WTC11 (cell line): ENCODE data around the gene MZT2B.
"Not testable (repeated sequence)": the region's sequence is repeated elsewhere in the genome, so short reads cannot be mapped to it uniquely, and the experiment has no call there.

Source experiments
- CTCF ChIP-seq: fragments of 200-600 bp; IDR thresholded peaks from 2 replicates; pipeline ENCODE4 v1.8.0; 2022; ENCODE audit warnings: antibody characterized with exemption
- ELF4 ChIP-seq: sonication (generic); formaldehyde crosslinking; IDR thresholded peaks from 2 replicates; pipeline ENCODE4 v1.8.1; 2022; ENCODE audit warnings: low read depth, mild to moderate bottlenecking, moderate library complexity, missing genetic modification reagents
- ESRRA ChIP-seq: sonication (generic); formaldehyde crosslinking; IDR thresholded peaks from 2 replicates; pipeline ENCODE4 v1.8.1; 2022; ENCODE audit warnings: mild to moderate bottlenecking, missing genetic modification reagents, borderline replicate concordance
- ZBTB21 ChIP-seq: sonication (generic); formaldehyde crosslinking; IDR thresholded peaks from 2 replicates; pipeline ENCODE4 v1.8.1; 2023; ENCODE audit warnings: mild to moderate bottlenecking, missing genetic modification reagents, borderline replicate concordance
- ZNF281 ChIP-seq: sonication (generic); formaldehyde crosslinking; IDR thresholded peaks from 2 replicates; pipeline ENCODE4 v1.8.0; 2023; ENCODE audit warnings: mild to moderate bottlenecking, missing genetic modification reagents
- TF ChIP-seq, protein P1 (sequence below): sonication (generic); formaldehyde crosslinking; IDR thresholded peaks from 2 replicates; pipeline ENCODE4 v1.8.1; 2023; ENCODE audit warnings: mild to moderate bottlenecking, missing genetic modification reagents, borderline replicate concordance
- TF ChIP-seq, protein P2 (sequence below): sonication (generic); formaldehyde crosslinking; IDR thresholded peaks from 2 replicates; pipeline ENCODE4 v1.8.1; 2022; ENCODE audit warnings: low read depth, missing genetic modification reagents, borderline replicate concordance

DNA sequence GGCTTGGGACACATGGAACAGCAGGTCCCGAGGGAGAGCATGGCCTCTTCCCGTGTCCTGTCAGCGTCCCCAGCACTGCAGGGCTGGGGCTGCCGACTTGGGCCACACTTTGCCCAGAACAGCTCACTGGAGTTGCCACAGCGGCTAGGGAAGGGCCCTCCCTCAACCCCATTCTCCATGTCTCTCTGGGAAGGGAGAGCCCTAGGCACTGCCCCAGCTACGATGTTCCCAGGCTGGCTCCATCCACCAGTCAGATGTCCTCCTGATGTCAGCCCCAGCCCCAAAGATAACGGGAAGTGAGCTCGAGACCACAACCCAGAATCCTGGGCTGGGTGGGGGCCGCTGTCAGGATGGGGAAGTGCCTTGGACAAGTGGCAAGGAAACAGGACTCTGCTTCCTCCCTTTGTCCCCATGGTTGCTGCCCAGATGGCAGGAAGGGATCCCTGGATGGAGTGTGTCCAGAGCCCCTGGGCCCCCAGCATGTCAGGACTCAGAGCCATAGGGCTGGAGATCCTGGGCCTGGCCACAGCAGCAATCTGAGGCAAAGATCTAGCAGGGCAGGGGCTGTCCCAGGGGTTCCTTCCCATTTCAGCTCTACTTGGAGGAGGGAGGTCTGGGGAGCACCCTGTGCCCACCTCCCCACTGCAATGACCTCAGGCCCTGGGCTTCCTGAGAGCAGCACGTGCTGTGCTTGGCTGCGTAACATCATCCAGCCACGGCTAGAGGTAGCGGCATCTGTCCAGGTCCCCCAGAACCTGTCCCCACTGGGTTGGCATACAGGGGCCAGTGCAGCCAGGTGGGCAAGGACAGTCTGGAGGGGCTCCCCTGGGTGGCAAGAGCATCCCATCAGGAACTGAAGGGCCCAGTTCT, 39.4 kb upstream of the MZT2B start:
- not testable (repeated sequence) for TF ChIP-seq CTCF; ESRRA (CRISPR knock-in tag); ZBTB21; ELF4; ZNF281 (CRISPR knock-in tag)
- TF ChIP-seq, protein P1, sequence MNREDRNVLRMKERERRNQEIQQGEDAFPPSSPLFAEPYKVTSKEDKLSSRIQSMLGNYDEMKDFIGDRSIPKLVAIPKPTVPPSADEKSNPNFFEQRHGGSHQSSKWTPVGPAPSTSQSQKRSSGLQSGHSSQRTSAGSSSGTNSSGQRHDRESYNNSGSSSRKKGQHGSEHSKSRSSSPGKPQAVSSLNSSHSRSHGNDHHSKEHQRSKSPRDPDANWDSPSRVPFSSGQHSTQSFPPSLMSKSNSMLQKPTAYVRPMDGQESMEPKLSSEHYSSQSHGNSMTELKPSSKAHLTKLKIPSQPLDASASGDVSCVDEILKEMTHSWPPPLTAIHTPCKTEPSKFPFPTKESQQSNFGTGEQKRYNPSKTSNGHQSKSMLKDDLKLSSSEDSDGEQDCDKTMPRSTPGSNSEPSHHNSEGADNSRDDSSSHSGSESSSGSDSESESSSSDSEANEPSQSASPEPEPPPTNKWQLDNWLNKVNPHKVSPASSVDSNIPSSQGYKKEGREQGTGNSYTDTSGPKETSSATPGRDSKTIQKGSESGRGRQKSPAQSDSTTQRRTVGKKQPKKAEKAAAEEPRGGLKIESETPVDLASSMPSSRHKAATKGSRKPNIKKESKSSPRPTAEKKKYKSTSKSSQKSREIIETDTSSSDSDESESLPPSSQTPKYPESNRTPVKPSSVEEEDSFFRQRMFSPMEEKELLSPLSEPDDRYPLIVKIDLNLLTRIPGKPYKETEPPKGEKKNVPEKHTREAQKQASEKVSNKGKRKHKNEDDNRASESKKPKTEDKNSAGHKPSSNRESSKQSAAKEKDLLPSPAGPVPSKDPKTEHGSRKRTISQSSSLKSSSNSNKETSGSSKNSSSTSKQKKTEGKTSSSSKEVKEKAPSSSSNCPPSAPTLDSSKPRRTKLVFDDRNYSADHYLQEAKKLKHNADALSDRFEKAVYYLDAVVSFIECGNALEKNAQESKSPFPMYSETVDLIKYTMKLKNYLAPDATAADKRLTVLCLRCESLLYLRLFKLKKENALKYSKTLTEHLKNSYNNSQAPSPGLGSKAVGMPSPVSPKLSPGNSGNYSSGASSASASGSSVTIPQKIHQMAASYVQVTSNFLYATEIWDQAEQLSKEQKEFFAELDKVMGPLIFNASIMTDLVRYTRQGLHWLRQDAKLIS (CRISPR knock-in tag), result not testable (repeated sequence)
- TF ChIP-seq, protein P2, sequence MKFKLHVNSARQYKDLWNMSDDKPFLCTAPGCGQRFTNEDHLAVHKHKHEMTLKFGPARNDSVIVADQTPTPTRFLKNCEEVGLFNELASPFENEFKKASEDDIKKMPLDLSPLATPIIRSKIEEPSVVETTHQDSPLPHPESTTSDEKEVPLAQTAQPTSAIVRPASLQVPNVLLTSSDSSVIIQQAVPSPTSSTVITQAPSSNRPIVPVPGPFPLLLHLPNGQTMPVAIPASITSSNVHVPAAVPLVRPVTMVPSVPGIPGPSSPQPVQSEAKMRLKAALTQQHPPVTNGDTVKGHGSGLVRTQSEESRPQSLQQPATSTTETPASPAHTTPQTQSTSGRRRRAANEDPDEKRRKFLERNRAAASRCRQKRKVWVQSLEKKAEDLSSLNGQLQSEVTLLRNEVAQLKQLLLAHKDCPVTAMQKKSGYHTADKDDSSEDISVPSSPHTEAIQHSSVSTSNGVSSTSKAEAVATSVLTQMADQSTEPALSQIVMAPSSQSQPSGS (CRISPR knock-in tag), result not testable (repeated sequence)
